HFFc6 (cell line): ENCODE results near the gene PRELID3B. TPM values are rescaled to one million over a fixed set of nuclear protein-coding genes. Genes with fewer than 3 reads are reported as not detected.

Source experiments
- DNase-seq: peaks from one replicate; pipeline ENCODE4 v3.0.0-alpha.2; 2018
- H3K27ac Mint-ChIP-seq: 2 replicates; pipeline ENCODE4 v1.8.0; 2020; ENCODE audit warnings: mild to moderate bottlenecking, mixed read lengths
- H3K27me3 Mint-ChIP-seq: 2 replicates; pipeline ENCODE4 v1.8.0; 2021; ENCODE audit warnings: mild to moderate bottlenecking, moderate library complexity, mixed read lengths; ENCODE audit not compliant: insufficient read depth
- H3K36me3 Mint-ChIP-seq: 2 replicates; pipeline ENCODE4 v1.8.0; 2021; ENCODE audit warnings: low read depth, mixed read lengths
- H3K4me1 Mint-ChIP-seq: 2 replicates; pipeline ENCODE4 v1.8.0; 2020; ENCODE audit warnings: low read depth, mixed read lengths
- H3K4me3 Mint-ChIP-seq: 2 replicates; pipeline ENCODE4 v1.8.0; 2020; ENCODE audit warnings: mild to moderate bottlenecking, moderate library complexity, mixed read lengths
- H3K9me3 Mint-ChIP-seq: 2 replicates; pipeline ENCODE4 v1.8.0; 2020; ENCODE audit warnings: mild to moderate bottlenecking, mixed read lengths
- total RNA-seq, 6 experiments: library from RNA; stranded (reverse); fragmentation: NEBNext Ultra II Directional; extraction: Animal tissue kit (Norgen Biotek cat#: 25700); gene quantifications; 2 replicates in 1 of 6; 3 replicates in 5 of 6; pipeline ENCODE4 v1.2.3, GENCODE V29; 2021
- TF ChIP-seq, protein P1 (sequence below): fragments of 200-600 bp; sonication (generic); IDR thresholded peaks from 2 replicates; pipeline ENCODE4 v1.5.0; 2021; ENCODE audit warnings: antibody characterized with exemption, mild to moderate bottlenecking

Gene PRELID3B
- total RNA-seq, 6 experiments from 2014 or later = 55.2 to 64.1 (median 59.8) TPM

DNA sequence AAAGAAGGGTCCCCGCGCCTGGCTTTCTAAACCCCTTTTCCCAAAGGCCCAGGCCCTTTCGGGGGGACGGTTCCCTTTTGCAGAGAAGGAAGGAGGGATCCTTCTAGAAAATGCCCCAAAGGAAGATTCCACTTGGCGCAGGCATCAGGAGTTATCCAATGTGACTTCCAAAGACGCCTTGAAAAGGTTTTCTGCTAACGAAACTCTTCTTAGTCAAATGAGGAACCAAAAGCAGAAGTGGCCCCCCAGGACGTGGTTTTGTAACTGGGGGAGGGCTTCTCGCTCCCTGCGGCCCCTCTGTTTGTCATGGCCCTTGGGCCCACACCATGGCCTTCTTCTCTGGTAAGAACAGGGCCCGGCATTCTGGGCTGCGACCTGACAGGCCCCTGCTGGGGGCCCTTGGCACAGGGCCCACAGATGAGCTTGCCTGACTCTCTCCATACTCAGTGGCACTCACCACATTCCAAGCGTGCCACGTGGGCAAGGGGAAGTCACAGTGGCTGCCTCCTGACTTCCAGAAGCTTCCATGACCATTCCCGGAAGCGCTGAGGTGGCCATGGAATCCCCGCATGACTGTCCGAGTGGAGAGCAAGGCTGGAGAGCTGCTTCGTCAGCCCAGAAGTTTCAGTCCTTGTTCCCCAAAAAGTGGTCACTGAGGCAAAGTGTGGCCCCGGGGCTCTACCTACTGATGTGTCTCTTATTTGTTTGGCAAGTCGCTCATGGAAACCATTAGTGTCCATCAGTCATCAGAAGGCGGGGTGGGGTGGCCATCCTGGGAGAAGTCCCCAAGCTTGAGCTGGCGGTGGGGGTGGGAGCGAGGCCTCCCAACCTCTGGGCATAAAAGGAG lies 34.7 kb downstream of the PRELID3B start:
- peaks cover 40% of the 10 kb centered on the region for H3K4me1 Mint-ChIP-seq
- peaks cover 7% of the 10 kb centered on the region; the same call in 1 of the 2 replicates for H3K36me3 Mint-ChIP-seq
- H3K27me3 Mint-ChIP-seq = no peaks in the 10 kb centered on the region; the same call in 1 of the 2 replicates
- no peaks in the 10 kb centered on the region for H3K9me3 Mint-ChIP-seq
- no peak for DNase-seq
- TF ChIP-seq, protein P1, sequence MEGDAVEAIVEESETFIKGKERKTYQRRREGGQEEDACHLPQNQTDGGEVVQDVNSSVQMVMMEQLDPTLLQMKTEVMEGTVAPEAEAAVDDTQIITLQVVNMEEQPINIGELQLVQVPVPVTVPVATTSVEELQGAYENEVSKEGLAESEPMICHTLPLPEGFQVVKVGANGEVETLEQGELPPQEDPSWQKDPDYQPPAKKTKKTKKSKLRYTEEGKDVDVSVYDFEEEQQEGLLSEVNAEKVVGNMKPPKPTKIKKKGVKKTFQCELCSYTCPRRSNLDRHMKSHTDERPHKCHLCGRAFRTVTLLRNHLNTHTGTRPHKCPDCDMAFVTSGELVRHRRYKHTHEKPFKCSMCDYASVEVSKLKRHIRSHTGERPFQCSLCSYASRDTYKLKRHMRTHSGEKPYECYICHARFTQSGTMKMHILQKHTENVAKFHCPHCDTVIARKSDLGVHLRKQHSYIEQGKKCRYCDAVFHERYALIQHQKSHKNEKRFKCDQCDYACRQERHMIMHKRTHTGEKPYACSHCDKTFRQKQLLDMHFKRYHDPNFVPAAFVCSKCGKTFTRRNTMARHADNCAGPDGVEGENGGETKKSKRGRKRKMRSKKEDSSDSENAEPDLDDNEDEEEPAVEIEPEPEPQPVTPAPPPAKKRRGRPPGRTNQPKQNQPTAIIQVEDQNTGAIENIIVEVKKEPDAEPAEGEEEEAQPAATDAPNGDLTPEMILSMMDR = no peak
- H3K27ac Mint-ChIP-seq = peak overlapping the region; percentile 53
- H3K4me3 Mint-ChIP-seq = peak overlapping the region; percentile 60

DNA sequence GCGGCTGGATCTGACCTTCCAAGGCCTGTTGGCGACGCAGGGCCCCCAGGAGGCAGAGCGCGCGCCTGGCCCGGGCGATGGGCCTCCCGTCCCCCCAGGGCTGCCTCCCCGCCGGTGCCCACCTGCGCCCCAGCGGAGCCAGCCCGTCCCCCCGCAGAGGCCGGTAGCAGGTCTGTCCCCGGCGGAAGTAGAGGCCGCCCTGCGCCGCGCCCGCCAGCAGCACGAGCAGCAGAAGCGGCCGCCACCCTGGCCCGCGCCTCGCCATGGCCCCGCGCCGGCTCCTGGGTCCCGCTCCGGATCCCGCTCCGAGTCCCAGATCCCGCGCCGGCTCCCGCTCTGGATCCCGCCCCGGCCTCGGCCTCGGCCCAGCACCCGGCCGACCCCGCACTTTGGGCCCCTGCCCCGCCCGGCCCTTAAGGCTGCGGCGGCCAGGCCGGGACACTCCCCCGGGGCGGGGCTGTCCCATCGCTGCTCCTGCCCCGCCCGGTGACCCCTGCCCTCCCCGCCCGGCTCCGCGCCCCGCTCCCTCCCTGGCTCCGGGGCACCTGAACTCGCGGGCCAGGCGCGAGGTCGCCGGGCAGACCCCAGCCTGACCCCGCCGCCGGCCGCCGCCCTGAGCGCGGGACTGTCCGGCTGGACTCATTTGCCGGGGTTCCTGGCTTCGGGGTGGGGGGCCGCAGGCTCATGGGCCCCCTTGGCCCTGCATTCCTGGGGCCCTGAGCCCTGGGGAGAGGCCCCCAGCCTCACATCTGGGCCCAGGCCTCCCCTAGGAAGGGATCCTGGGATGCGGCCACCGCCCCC lies 35.5 kb downstream of the PRELID3B start, which contains the start of gene CTSZ:
TSS of gene CTSZ (minus strand) at position 391 of the 801 bp plus-strand sequence. CDS start at position 265, 126 bp downstream.
- no peaks in the 10 kb centered on the region; the same call in 1 of the 2 replicates for H3K27me3 Mint-ChIP-seq
- peaks cover 40% of the 10 kb centered on the region for H3K4me1 Mint-ChIP-seq
- peaks cover 7% of the 10 kb centered on the region; the same call in 1 of the 2 replicates for H3K36me3 Mint-ChIP-seq
- no peaks in the 10 kb centered on the region for H3K9me3 Mint-ChIP-seq
- TF ChIP-seq, protein P1 = no peak
- no peak for DNase-seq
- H3K4me3 Mint-ChIP-seq = peak within 1 kb of the TSS; percentile 87
- peak within 1 kb of the TSS; percentile 78 for H3K27ac Mint-ChIP-seq

DNA sequence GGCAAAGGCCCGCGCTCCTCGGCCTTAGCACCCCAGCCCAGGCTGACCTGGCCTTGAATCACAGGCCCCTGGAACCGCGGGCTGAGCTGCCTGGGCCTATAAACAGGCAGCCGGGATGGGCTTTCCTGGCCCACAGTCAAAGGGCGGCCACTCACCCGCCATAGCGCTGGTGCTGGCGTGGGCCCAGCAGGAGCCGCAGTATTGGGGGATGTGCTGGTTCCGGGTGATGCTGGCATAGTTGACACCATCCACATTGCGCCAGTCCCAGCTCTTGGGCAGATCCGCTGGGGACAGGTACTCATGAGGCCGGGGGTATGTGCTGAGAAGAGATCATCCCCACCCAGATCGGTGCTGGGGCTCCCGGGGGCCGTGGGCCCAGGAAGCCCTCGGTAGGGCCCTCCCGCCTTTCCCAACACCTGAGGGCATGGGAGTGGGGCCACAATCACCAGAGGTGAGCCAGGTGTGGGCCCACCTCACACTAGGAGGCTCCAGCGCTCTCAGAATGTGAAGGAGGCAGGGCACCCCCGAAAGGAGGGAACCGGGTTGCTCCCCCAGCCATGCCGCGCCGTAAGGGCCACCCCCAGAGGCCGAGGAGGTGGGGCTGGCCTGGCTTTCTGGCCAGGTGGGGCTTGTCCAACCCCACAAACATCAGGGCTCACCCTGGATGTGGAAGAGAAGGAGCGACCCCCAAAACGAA lies 36.3 kb downstream of the PRELID3B start:
- peaks cover 12% of the 10 kb centered on the region for H3K36me3 Mint-ChIP-seq
- H3K4me1 Mint-ChIP-seq = peaks cover 35% of the 10 kb centered on the region
- no peaks in the 10 kb centered on the region; the same call in 1 of the 2 replicates for H3K27me3 Mint-ChIP-seq
- H3K4me3 Mint-ChIP-seq = peak overlapping the region; percentile 87
- peak; percentile 19 for DNase-seq
- peak overlapping the region; percentile 78 for H3K27ac Mint-ChIP-seq
- no peaks in the 10 kb centered on the region for H3K9me3 Mint-ChIP-seq
- TF ChIP-seq, protein P1 = no peak

DNA sequence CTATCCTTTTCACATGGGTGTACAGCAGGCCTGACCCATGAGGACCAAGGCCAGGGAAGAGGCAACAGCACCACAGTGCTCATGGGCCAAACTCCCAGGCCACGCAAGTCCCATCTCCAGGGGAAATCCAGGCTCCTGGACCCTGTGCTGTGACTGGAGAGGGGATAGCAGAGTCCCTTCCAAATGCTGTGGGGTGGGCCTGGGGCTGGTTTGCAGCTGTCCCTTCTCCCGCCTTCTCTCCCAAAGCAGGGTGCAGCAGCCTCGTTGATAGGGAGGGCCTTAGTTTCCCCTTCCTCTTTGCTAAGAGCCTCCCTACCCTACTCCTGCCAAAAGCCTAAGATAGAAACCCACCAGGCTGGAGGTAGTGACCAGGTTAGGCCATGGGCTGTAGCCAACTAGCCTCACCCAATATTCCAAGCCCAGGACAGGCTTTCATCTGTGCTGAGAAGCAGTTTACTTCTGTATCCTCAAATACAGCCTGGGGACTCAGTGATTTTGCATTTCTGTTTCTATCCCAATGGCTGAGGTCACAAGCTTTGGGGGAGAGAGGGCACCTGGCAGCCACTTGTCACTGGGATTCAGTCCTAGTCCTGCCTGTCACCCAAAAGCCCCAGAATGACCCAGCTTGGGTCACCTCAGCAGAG lies 36.9 kb downstream of the PRELID3B start:
- no peak for DNase-seq
- Mint-ChIP-seq H3K36me3 (peaks cover 13% of the 10 kb centered on the region), H3K9me3 (no peaks in the 10 kb centered on the region), H3K4me1 (peaks cover 28% of the 10 kb centered on the region), H3K27me3 (no peaks in the 10 kb centered on the region; the same call in 1 of the 2 replicates), H3K27ac (peak overlapping the region; percentile 78), H3K4me3 (peak overlapping the region; percentile 87)
- TF ChIP-seq, protein P1 = no peak
